ENCODE data around the gene CUL4B.
"Not testable (repeated sequence)": the region's sequence is repeated elsewhere in the genome, so short reads cannot be mapped to it uniquely, and the experiment has no call there.

The CUL4B gene
- 46.5 to 94.3 (median 85.9) reads per million in 4 experiments for total RNA-seq

GRCh38 chrX:120560842-120561633 lies at the start of gene CUL4B:
Gene CUL4B (minus strand): TSS chrX:120560962. CDS start chrX:120560638, 324 bp downstream.
- DNase-seq, result peak; percentile 89

DNA sequence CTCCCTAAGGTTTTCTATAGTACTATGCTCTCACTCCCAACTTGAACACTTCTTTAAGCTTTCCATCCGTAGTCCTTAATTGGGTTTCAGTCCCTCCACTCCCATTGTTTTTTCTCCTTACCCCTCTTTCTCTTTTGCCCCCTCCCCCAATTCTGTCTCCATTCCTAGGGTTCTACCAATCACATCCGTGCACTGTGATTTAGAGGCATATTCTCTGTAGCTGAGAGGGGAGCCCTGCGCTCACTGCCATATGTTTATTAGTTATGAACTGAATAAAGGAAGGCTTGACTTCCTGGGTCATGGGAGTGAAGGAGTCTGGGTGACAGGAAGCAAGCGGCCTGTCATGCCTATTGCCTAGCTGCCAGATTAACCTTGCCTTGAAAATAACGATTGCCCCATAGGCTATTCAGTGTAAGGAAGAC lies 43.6 kb upstream of the CUL4B start:
- no peak for DNase-seq

- peak; percentile 62 for DNase-seq
These were observed 43.1 kb upstream of the CUL4B start, which contains the start of gene MCTS1 for GRCh38 chrX:120603707-120604360. Gene MCTS1 (plus strand): TSS chrX:120604101. CDS start chrX:120604237, 136 bp downstream.

- DNase-seq, result no peak
These were observed 24.9 kb upstream of the CUL4B start for GRCh38 chrX:120585702-120586101.

- DNase-seq, result no peak
These were observed 14.8 kb upstream of the CUL4B start for GRCh38 chrX:120575379-120576114.

DNA sequence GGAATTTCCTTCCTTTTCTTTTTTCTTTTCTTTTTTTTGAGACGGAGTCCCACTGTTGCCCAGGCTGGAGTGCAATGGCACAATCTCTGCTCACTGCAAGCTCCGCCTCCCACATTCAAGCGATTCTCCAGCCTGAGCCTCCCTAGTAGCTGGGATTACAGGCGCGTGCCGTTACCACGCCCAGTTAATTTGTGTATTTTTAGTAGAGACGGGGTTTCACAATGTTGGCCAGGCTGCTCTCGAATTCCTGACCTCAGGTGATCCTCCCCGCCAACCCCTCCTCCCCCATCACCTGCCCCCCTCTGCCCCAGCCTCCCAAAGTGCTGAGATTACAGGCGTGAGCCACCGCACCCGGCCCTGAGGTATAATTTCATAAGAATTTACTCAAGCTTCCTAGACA lies 13.0 kb upstream of the CUL4B start:
- not testable (repeated sequence) for DNase-seq

GRCh38 chrX:120570011-120570600 lies 9.3 kb upstream of the CUL4B start:
- DNase-seq, result no peak

- DNase-seq, result no peak
These were observed 7.8 kb upstream of the CUL4B start for GRCh38 chrX:120568609-120569008.

DNA sequence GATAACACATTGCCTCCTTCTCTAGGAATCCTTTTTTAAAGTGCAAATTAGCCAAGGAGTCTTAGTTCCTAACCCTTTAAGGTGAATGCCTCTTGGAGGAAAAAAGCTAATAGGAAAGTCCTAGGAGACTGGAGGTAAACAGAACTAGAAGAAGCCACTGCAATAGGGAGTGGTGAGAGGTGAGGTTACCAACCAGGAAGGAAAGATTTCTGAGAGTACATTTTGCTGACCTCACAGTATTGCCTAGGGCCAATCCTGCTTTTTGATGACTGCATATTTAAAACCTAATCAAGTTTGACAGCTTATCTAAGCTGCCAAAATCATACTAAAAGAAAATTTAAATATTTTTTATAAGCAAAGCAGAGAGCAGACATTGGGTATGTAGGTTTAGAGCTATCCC lies 7.3 kb upstream of the CUL4B start:
- no peak for DNase-seq

DNA sequence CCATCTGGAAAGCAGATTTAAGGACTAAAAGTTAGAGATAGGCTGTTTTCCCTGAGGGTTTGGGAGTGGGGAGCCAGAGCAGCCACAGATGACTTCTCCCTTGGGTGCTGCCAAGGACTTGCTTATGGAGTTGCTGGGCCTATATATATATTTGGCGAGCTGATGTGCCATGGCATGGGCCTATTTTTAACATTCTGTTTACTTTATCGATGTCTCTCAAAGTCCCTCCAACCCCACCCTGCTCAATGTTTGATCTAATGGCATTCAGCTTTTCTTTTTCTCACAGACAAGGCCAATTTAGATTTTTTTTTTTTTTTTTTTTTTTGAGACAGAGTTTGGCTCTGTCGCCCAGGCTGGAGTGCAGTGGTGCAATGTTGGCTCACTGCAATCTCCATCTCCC lies 6.1 kb upstream of the CUL4B start:
- no peak for DNase-seq

DNA sequence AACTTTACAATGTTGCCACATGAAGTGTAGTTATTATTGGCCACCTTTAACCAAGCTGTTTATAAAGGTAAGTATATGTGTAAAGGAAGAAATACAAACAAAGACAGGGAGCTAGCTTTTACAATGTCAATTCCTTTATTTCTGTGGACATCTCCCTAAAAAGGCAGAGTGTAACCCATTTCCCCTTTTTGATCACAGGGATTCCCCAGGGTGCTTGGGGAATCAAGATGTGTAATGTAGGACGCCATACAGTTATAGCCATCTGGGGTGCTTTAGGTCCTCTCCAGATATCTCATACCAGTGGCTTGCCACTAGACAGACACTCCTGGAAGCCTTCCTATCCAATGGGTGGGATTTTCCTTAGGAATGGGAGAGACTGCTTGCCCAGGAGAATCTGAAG lies 4.2 kb upstream of the CUL4B start:
- no peak for DNase-seq

DNA sequence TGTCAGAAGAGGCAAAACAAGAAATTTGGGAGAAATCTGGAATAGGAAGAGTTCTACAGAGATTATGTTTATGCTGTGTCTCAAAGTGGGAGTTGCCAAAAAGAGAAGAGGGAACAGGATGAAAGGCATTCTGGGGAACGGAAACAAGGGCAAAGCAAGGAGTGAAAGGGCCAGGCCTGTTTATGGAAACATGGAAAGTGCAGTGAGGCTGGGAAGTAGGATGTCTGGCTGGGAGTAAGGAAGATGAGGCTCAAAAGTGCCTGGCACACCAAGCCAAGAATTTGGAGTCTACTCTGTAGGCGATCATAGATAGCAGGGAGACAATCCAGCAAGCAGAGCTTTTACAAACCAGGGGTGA lies 1.8 kb upstream of the CUL4B start:
- DNase-seq, result no peak

- DNase-seq, result no peak
These were observed 1.1 kb upstream of the CUL4B start for GRCh38 chrX:120561634-120562568.

DNA sequence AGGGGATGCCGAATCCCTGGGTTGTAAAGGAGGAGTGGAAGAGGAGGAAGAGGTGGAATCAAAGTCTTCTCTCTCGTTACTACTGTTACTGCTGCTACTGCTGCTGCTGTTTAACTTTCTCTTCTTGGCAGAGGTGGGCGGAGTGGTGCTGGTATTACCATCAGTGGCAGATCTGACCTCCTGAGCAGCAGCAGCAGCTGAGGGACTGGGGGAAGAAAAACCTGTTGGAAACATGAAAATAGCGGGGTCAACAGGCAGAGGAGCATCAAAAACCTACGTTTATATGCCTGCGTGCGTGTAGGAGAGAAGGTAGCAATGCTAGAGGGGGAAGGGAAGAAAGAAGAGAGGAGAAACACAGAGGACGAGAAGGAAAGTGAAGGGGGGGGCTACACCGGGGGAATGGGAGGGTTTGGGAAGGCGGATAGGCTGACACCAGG lies 339 bp downstream of the CUL4B start:
- DNase-seq, result no peak

GRCh38 chrX:120559804-120560203 lies 958 bp downstream of the CUL4B start:
- no peak for DNase-seq

GRCh38 chrX:120556251-120556650 lies 4.5 kb downstream of the CUL4B start:
- DNase-seq, result no peak

DNA sequence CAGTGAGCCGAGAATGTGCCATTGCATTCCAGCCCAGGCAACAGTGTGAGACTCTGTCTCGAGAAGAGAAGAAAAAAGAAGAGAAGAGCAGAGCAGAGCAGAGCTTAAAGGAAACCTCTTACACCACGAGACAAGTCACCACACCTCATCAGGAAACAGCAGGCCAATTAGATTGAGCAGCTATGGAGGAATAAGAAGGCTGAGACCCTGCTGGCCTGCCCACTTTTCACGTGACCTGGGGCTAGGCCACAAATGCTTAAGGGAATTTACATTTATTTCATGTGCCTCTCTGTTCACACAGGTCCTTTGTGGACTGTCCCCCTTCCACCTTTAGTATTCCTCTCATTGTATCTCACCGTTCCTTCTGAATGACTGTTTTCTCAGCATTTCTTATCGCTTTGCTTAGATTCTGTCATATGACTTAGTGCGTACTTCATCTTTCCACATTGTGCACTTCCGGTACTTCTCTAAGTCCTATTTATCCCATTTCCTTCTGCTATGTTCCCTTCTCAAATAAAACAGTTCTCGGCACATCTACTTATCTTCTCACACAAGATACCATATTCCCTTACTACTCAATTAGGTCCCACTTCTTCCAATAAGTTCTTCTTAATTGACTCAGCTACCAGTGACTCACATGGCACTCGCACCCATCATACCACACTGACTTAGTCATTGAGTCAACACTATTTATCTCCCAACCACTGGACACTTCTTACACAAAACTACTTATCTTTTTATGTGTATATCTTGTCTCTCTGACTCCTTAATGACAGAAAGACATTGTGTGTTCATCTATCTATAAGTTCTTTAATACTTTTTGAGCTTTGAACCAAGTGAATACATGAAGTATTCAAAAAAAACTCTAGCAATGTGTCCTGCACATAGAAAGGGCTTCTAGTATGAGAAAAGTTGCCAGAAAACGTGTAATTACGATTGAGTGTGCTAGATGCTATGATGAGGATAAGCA lies 11.0 kb downstream of the CUL4B start:
- no peak for DNase-seq

- DNase-seq, result no peak
These were observed 24.7 kb downstream of the CUL4B start for GRCh38 chrX:120536061-120536460.

DNA sequence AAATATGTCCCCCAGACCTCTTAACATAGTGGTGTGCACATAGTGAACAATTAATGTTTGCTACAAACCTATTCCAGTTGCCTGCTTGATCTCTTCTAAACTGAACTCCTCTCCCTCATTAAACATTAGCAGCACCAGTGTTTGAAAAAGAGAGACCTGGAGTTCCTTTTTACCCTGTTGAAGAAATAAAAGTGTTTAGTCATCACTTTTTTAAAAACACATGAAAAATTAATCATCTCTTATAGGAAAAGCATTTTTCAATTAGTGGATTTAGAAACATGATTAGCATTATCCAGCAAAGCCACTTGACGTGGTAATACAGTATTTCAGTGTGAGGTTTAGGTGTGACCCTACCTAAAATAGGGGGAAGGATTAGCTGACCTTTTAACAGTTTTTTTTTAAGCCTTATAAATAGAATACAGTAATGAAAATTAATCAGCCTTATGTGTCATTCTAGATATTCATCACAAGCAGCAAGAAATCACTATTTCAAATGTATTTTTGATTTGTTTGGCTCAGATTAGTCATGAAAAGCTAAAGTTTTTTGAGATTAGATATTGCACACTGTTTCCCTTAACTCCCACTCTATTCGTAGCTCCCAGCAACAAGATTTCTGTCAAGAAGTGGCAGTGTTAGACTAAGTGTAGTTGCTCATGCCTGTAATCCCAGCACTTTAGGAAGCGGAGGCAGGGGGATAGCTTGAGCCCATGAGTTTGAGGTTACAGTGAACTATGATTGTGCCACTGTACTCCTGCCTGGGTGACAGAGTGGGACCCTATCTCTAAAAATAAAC lies 26.2 kb downstream of the CUL4B start:
- DNase-seq, result no peak

GRCh38 chrX:120522820-120523219 lies 37.9 kb downstream of the CUL4B start:
- DNase-seq, result no peak

Measured in effector CD8-positive, alpha-beta T cell (primary cell).